Activated CD8-positive, alpha-beta memory T cell treated with anti-CD3 and anti-CD28 coated beads for 48 hours (primary cell): ENCODE measurements around the gene BCL2L2.
"Not testable (repeated sequence)": the region's sequence is repeated elsewhere in the genome, so short reads cannot be mapped to it uniquely, and the experiment has no call there.

Experiments
- DNase-seq, 3 experiments: peaks; one replicate each; pipeline ENCODE4 v3.0.0-alpha.2; 2020; ENCODE audit warnings: low read depth in 2 of 3, low spot score in 2 of 3

Gene BCL2L2

GRCh38 chr14:23306412-23307145, at the start of gene BCL2L2:
Gene BCL2L2 (plus strand): TSS chr14:23306833. CDS start chr14:23307768, 935 bp downstream.
- no peak for DNase-seq

GRCh38 chr14:23258256-23258655, 48.4 kb upstream of the BCL2L2 start:
- no peak for DNase-seq

- DNase-seq = no peak
These were observed 47.2 kb upstream of the BCL2L2 start for GRCh38 chr14:23259426-23259825.

- DNase-seq = not testable (repeated sequence)
These were observed 45.8 kb upstream of the BCL2L2 start for GRCh38 chr14:23260849-23261248.

GRCh38 chr14:23269193-23269592, 37.4 kb upstream of the BCL2L2 start:
- no peak for DNase-seq

GRCh38 chr14:23275412-23275811, 31.2 kb upstream of the BCL2L2 start:
- DNase-seq = no peak

- DNase-seq = no peak
These were observed 29.4 kb upstream of the BCL2L2 start for GRCh38 chr14:23277189-23277588.

GRCh38 chr14:23277928-23278327, 28.7 kb upstream of the BCL2L2 start:
- not testable (repeated sequence) for DNase-seq

GRCh38 chr14:23281247-23281646, 25.4 kb upstream of the BCL2L2 start:
- DNase-seq = no peak

- no peak for DNase-seq
These were observed 21.7 kb upstream of the BCL2L2 start for GRCh38 chr14:23284654-23285529.

GRCh38 chr14:23285530-23286019, 21.1 kb upstream of the BCL2L2 start:
- peak in 1 of 3 experiments; percentile 9 for DNase-seq

GRCh38 chr14:23286020-23286901, 20.4 kb upstream of the BCL2L2 start, which contains the start of gene HOMEZ:
Gene HOMEZ (minus strand): TSS chr14:23286132. CDS start chr14:23285952, 180 bp downstream.
- DNase-seq = peak; percentile 95 to 99 (median 96)

GRCh38 chr14:23286902-23287479, 19.6 kb upstream of the BCL2L2 start:
- no peak for DNase-seq

GRCh38 chr14:23294734-23295561, 11.7 kb upstream of the BCL2L2 start:
- peak in 1 of 3 experiments; percentile 27 for DNase-seq

GRCh38 chr14:23296012-23296777, 10.4 kb upstream of the BCL2L2 start:
- no peak for DNase-seq

- DNase-seq = no peak
These were observed 9.5 kb upstream of the BCL2L2 start for GRCh38 chr14:23297096-23297495.

GRCh38 chr14:23297611-23298277, 8.9 kb upstream of the BCL2L2 start:
- DNase-seq = no peak

- DNase-seq = no peak
These were observed 7.2 kb upstream of the BCL2L2 start for GRCh38 chr14:23299211-23299957.
